ENCODE measurements around the gene SEMG2. TPM values are rescaled to one million over a fixed set of nuclear protein-coding genes. Genes with fewer than 3 reads are reported as not detected.

The SEMG2 gene
- total RNA-seq, 1 experiment from 2014 or later: not detected

- Histone ChIP-seq H3K4me1 (replicated peaks; ENCODE audit: insufficient read depth) (peaks cover 3% of the 10 kb centered on the region), H3K79me2 (ENCODE audit: low read depth) (no peaks in the 10 kb centered on the region), H3K4me2 (no peak overlapping the region), H3K27me3 (ENCODE audit: insufficient read depth, low read depth) (no peaks in the 10 kb centered on the region), H3F3A (ENCODE audit: insufficient read depth, low read depth) (no peaks in the 10 kb centered on the region; the same call in 1 of the 2 replicates), H3K9me3 (ENCODE audit: insufficient read depth, low read depth) (no peaks in the 10 kb centered on the region), H2AFZ (no peak overlapping the region), H3K4me3 (no peak overlapping the region), H3K9me2 (ENCODE audit: insufficient read depth) (no peaks in the 10 kb centered on the region), H3K36me3 (ENCODE audit: low read depth) (no peaks in the 10 kb centered on the region), H4K20me1 (ENCODE audit: insufficient read depth) (no peaks in the 10 kb centered on the region), H3K27ac (no peak overlapping the region)
- TF ChIP-seq CTCF (conservative IDR thresholded peaks at IDR 0.05) (no peak), EZH2 (IDR thresholded peaks at IDR 0.05; ENCODE audit: low read depth) (no peak)
- POLR2A ChIA-PET (ENCODE audit: unreplicated experiment): no interaction called here
- intact Hi-C loops (cut with micrococcal nuclease; ENCODE audit: unreplicated experiment): no loop called here
- DNase-seq: no peak
- CTCF ChIA-PET: no interaction called here
- BruUV-seq (replicated peaks): no TSS peak
These were observed 9.4 kb upstream of the SEMG2 start for GRCh38 chr20:45211569-45212474.

- Histone ChIP-seq H3K9me3 (ENCODE audit: insufficient read depth, low read depth) (no peaks in the 10 kb centered on the region), H3K36me3 (ENCODE audit: low read depth) (no peaks in the 10 kb centered on the region), H3K9me2 (ENCODE audit: insufficient read depth) (no peaks in the 10 kb centered on the region), H2AFZ (no peak overlapping the region), H3K4me3 (no peak overlapping the region), H3K4me1 (replicated peaks; ENCODE audit: insufficient read depth) (no peaks in the 10 kb centered on the region), H3K79me2 (ENCODE audit: low read depth) (no peaks in the 10 kb centered on the region), H3K27ac (no peak overlapping the region), H3F3A (ENCODE audit: insufficient read depth, low read depth) (no peaks in the 10 kb centered on the region), H3K27me3 (ENCODE audit: insufficient read depth, low read depth) (no peaks in the 10 kb centered on the region), H3K4me2 (no peak overlapping the region), H4K20me1 (ENCODE audit: insufficient read depth) (no peaks in the 10 kb centered on the region)
- no TSS peak for BruUV-seq (replicated peaks)
- POLR2A ChIA-PET (ENCODE audit: unreplicated experiment): no interaction called here
- intact Hi-C loops (cut with micrococcal nuclease; ENCODE audit: unreplicated experiment): no loop called here
- TF ChIP-seq CTCF (conservative IDR thresholded peaks at IDR 0.05): no peak
- TF ChIP-seq EZH2 (IDR thresholded peaks at IDR 0.05; ENCODE audit: low read depth): no peak
- no peak for DNase-seq
- CTCF ChIA-PET: no interaction called here
These were observed 8.3 kb upstream of the SEMG2 start for GRCh38 chr20:45212836-45213235.

GRCh38 chr20:45218124-45218523, 3.0 kb upstream of the SEMG2 start:
- intact Hi-C loops (cut with micrococcal nuclease; ENCODE audit: unreplicated experiment): no loop called here
- Histone ChIP-seq H3K4me2 (no peak overlapping the region), H3K9me2 (ENCODE audit: insufficient read depth) (no peaks in the 10 kb centered on the region; the same call in 1 of the 2 replicates), H3K79me2 (ENCODE audit: low read depth) (no peaks in the 10 kb centered on the region), H3K4me1 (replicated peaks; ENCODE audit: insufficient read depth) (peaks cover 16% of the 10 kb centered on the region), H3K36me3 (ENCODE audit: low read depth) (no peaks in the 10 kb centered on the region), H3K27ac (no peak overlapping the region), H3F3A (ENCODE audit: insufficient read depth, low read depth) (peaks cover 8% of the 10 kb centered on the region; the same call in 1 of the 2 replicates), H3K27me3 (ENCODE audit: insufficient read depth, low read depth) (no peaks in the 10 kb centered on the region), H4K20me1 (ENCODE audit: insufficient read depth) (no peaks in the 10 kb centered on the region), H3K4me3 (no peak overlapping the region), H3K9me3 (ENCODE audit: insufficient read depth, low read depth) (no peaks in the 10 kb centered on the region), H2AFZ (no peak overlapping the region)
- TF ChIP-seq EZH2 (IDR thresholded peaks at IDR 0.05; ENCODE audit: low read depth) (no peak), CTCF (conservative IDR thresholded peaks at IDR 0.05) (no peak)
- POLR2A ChIA-PET (ENCODE audit: unreplicated experiment): no interaction called here
- no TSS peak for BruUV-seq (replicated peaks)
- peak in 1 of 2 experiments; percentile 46 for DNase-seq
- CTCF ChIA-PET: no interaction called here

Measured in PC-9 (cell line).